Activated CD4-positive, alpha-beta T cell treated with anti-CD3 and anti-CD28 coated beads, Interleukin-10, Interleukin-2, amounts not matched to agents 100 ng/mL and 50 ng/mL, durations not matched to agents 16 hours and 8 hours (primary cell): ENCODE data around the gene UGT2A1.
"Not testable (repeated sequence)": the region's sequence is repeated elsewhere in the genome, so short reads cannot be mapped to it uniquely, and the experiment has no call there.

Experiments
- DNase-seq: peaks from one replicate; pipeline ENCODE4 v3.0.0-alpha.2; 2020

Gene UGT2A1

GRCh38 chr4:69653147-69653546 lies at the start of gene UGT2A1:
Gene UGT2A1, minus strand, starts transcription at chr4:69653247. Its CDS starts 5,603 bp downstream, at chr4:69647644.
- DNase-seq = no peak

GRCh38 chr4:69702201-69702600 lies 49.2 kb upstream of the UGT2A1 start:
- DNase-seq = no peak

- no peak for DNase-seq
Measured at GRCh38 chr4:69701696-69702095, 48.6 kb upstream of the UGT2A1 start.

GRCh38 chr4:69697536-69698242 lies 44.6 kb upstream of the UGT2A1 start:
- DNase-seq = no peak

GRCh38 chr4:69689599-69689998 lies 36.6 kb upstream of the UGT2A1 start:
- DNase-seq = peak; percentile 14

GRCh38 chr4:69684804-69685203 lies 31.8 kb upstream of the UGT2A1 start:
- no peak for DNase-seq

GRCh38 chr4:69668680-69669079 lies 15.6 kb upstream of the UGT2A1 start:
- DNase-seq = no peak

- not testable (repeated sequence) for DNase-seq
Measured at GRCh38 chr4:69664009-69664408, 11.0 kb upstream of the UGT2A1 start.

- DNase-seq = not testable (repeated sequence)
Measured at GRCh38 chr4:69661130-69661803, 8.2 kb upstream of the UGT2A1 start.

- no peak for DNase-seq
Measured at GRCh38 chr4:69658133-69658532, 5.1 kb upstream of the UGT2A1 start.

- no peak for DNase-seq
Measured at GRCh38 chr4:69656653-69657158, 3.7 kb upstream of the UGT2A1 start.

GRCh38 chr4:69650872-69651271 lies 2.2 kb downstream of the UGT2A1 start:
- DNase-seq = no peak

GRCh38 chr4:69649629-69650028 lies 3.4 kb downstream of the UGT2A1 start:
- no peak for DNase-seq

GRCh38 chr4:69649207-69649606 lies 3.8 kb downstream of the UGT2A1 start:
- DNase-seq = no peak

- DNase-seq = no peak
Measured at GRCh38 chr4:69642961-69643360, 10.1 kb downstream of the UGT2A1 start.

GRCh38 chr4:69640289-69640688 lies 12.8 kb downstream of the UGT2A1 start:
- DNase-seq = no peak

GRCh38 chr4:69639542-69639941 lies 13.5 kb downstream of the UGT2A1 start, which contains the start of gene UGT2A2:
Gene UGT2A2, minus strand, starts transcription at chr4:69639642. Its CDS starts 2 bp downstream, at chr4:69639640.
- DNase-seq = no peak

- no peak for DNase-seq
Measured at GRCh38 chr4:69617083-69617694, 35.9 kb downstream of the UGT2A1 start.

- DNase-seq = no peak
Measured at GRCh38 chr4:69610484-69610883, 42.6 kb downstream of the UGT2A1 start.

- no peak for DNase-seq
Measured at GRCh38 chr4:69601065-69601464, 52.0 kb downstream of the UGT2A1 start.

- DNase-seq = no peak
Measured at GRCh38 chr4:69600013-69600412, 53.0 kb downstream of the UGT2A1 start.

- no peak for DNase-seq
Measured at GRCh38 chr4:69594382-69594781, 58.7 kb downstream of the UGT2A1 start.

GRCh38 chr4:69591364-69591763 lies 61.7 kb downstream of the UGT2A1 start:
- no peak for DNase-seq

GRCh38 chr4:69589884-69590283 lies 63.2 kb downstream of the UGT2A1 start:
- DNase-seq = no peak
